Hematopoietic multipotent progenitor cell (in vitro differentiated cells): ENCODE results near the gene PCLO. TPM values are rescaled to one million over a fixed set of nuclear protein-coding genes. Genes with fewer than 3 reads are reported as not detected.
"Not testable (repeated sequence)": the region's sequence is repeated elsewhere in the genome, so short reads cannot be mapped to it uniquely, and the experiment has no call there.

Experiments used
- DNase-seq, 3 donors: peaks; one replicate each; pipeline ENCODE4 v3.0.0-alpha.2; 2011 to 2015; ENCODE audit warnings: low read depth in 2 of 3, low spot score in 2 of 3
- total RNA-seq: library from RNA; depleted of rRNA; stranded (reverse); fragments of >200 nt; gene quantifications from one replicate; pipeline ENCODE4 v1.2.3, GENCODE V29; 2012

Gene PCLO
- total RNA-seq, 1 donor, result 1.1 TPM

GRCh38 chr7:83058667-83059066 lies 104.0 kb downstream of the PCLO start:
- no peak for DNase-seq

DNA sequence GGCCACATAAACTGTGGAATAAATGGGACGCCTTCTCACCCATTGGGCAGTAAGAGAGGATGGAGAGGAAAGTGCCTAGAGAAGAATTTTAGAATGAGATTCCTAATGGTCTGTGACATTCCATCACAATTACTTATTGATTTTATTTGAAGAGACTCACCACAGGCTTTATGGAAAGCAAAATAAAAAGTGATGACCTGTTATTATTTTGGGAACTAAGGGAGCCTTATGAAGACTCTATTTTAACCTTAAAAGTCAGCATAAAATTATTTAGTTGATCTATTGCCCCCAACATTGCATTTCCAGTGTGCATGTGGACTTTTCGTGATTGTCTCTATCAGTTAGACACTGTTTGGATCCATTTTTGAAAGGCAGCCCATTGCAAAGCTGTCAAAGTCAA lies 107.5 kb downstream of the PCLO start:
- no peak for DNase-seq

GRCh38 chr7:83054472-83054871 lies 108.2 kb downstream of the PCLO start:
- no peak for DNase-seq

- no peak for DNase-seq
Observed at GRCh38 chr7:83053965-83054364, 108.7 kb downstream of the PCLO start.

DNA sequence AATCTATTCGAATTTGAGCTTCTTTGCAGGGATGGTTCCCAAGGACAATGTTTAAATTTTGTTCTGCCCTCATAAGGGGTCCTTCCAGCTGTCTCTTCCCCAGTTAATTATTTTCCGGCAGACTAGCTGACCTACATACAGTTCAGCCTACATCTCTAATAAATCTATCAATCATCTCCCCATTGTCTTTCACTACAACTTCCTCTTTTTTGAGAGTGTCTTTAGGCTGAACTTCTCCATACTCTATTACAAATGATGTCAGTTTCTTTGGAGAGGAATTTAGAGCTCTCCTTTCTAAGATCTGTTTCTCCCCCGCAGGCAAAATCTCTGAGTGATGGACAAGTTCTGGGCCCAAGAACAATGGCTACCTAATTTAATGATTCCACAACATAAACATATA lies 122.2 kb downstream of the PCLO start:
- no peak for DNase-seq

DNA sequence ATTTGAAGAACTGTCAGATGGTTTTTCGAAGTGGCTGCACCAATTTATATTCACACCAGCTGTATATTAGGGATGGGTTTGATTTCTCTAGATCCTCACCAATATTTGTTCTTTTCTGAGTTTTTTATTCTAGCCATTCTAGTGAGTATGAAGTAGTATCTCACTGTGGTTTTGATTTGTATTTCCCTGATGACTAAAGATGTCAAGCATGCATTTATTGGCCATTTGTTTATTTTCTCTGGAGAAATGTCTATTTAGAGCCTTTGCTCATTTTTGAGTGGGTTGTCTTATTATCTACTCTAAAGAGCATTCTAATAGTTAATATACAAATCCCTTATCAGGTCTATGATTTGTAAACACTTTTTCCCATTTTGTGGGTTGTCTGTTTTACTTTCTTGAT lies 123.9 kb downstream of the PCLO start:
- no peak for DNase-seq

DNA sequence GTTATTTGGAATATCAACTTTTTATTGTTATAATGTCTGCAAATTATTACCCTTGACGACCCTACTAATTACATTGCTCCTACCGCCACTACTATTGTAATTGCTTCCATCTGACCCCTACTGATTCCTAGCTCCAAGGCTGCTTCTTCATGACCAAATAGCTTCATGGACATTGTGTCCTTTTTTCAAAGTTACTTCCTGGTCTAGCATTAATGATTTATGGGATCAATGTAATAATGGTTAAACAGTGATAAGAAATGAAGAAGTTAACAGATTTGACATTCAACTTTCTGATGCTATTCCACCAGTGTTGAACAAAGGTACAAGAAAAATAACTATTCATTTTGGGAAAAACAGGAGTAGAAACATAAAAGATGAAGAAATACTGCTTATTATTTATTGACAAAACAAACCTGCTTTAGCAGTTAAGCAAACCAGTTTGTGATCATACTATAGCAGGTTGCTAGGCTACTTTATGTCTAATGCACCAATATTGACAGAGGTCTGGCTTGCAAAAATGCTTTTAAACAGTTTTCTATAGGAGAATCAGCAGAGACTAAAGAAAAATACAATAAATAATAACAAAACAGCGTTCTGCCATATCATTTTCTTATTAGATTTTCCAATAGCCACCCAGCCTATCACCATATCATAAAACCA lies 125.8 kb downstream of the PCLO start:
- no peak for DNase-seq

- DNase-seq, result no peak
Observed at GRCh38 chr7:83036130-83036529, 126.6 kb downstream of the PCLO start.

GRCh38 chr7:83032195-83032594 lies 130.5 kb downstream of the PCLO start:
- DNase-seq, result no peak

GRCh38 chr7:83023817-83024665 lies 138.6 kb downstream of the PCLO start:
- not testable (repeated sequence) for DNase-seq

DNA sequence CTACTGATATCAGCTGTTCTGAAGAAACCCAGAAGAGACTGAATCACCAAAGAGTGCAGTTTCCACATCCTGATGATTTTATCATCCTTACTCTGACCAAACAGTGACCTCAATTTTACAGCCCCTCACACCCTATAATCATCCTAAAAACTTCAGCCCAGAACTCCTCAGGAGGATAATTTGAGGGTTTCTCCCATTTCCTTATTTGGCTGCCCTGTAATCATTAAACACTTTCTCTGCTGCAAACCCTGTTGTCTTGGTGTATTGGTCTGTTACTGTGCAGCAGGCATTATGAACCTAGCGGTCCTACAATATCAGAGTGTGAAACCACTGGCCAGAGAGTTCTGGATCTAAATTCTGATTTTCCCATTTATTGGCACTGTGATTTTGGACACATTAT lies 141.7 kb downstream of the PCLO start:
- no peak for DNase-seq

GRCh38 chr7:83020161-83020560 lies 142.5 kb downstream of the PCLO start:
- DNase-seq, result no peak

DNA sequence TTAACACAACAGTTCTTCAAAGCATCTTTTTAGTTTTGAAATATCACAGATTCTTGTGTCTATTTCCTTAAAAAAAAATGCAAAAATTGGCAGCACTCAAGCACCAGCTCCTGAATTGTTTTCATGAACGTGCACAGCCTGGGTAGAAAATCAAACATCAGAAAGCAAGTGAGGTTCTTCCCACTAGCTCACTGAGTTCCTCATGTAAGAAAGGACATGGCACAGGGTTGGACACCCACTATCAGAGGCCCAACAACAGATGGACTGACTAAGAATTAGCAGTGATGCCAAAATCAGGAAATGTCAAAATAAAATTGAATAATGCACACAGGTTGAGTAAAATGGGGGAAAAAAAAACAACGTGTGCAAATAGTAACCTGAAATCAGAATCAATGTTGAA lies 146.8 kb downstream of the PCLO start:
- DNase-seq, result no peak

GRCh38 chr7:83014546-83014945 lies 148.1 kb downstream of the PCLO start:
- no peak for DNase-seq

DNA sequence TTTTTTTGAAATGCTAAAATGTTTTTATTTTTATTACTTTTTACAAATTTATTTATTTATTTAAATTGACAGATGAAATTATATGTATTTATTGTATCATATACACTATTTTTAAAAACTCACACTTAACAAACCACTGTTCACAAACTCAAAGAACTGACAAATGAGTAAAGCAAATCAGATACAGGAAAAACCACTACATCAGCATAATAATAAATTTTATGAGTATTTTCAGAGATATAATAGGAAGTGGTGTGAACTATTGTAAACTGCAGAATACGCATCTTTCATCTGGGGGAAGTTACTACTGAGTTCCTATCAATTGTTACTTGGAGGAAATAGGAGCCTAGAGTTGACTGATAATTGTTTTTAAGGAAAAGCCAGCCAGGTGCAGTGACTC lies 150.7 kb downstream of the PCLO start:
- DNase-seq, result no peak

DNA sequence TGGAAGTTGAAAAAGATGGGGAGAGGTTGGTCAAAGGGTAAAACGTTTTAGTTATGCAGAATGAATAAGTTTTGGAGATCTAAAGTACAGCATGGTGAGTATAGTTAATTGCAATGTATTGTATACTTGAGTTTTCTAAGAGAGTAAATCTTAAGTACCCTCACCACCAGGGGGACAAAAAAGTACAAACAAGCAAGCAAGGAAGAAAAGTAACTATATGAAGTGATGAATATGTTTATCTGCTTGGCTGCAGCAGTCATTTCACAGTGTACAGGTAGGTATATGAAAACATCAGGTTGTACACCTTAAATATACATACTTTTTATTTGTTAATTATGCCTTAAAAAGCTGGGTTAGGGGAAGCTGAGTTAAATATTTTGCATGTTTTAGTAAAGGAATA lies 157.3 kb downstream of the PCLO start:
- peak in 1 of 3 donors; percentile 0 for DNase-seq

GRCh38 chr7:83001362-83002040 lies 161.2 kb downstream of the PCLO start:
- no peak for DNase-seq

GRCh38 chr7:82998436-82998835 lies 164.2 kb downstream of the PCLO start:
- DNase-seq, result no peak

GRCh38 chr7:82985144-82985802 lies 177.4 kb downstream of the PCLO start:
- DNase-seq, result no peak

DNA sequence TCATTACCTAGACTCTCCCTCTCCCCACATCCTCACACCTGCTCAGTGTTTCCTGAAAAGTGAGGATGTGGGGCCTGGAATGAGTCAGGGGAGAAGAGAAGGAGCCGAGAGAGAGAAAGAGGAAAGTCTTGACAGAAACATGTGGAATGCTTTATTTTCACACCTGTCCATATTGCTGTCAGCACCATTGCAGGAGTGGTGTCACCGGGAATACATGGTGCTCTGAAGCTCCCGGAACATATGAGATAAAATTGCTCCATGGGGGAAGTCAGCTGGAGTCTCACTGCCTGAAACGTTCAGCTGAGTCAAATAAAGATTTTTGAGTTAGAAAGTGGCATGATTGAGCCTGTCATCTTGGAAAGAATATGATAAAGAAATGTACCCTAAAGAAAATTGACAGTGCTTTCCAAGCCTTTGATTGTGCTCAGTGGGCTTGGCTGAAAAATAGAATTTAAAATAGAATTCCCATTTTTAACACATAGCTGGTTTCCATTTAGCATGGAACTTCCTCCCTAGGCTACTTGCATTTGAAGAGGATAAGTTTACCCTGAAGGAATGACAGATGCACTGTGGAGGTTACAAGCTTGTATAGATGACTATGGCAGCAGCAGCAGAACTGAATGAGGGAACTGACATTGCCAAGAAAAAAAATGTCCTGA lies 182.4 kb downstream of the PCLO start:
- no peak for DNase-seq
